GM12878 (cell line): ENCODE data around the gene AQP7. TPM values are rescaled to one million over a fixed set of nuclear protein-coding genes. Genes with fewer than 3 reads are reported as not detected.

Experiments
- ATF3 ChIP-seq: IDR thresholded peaks from 2 replicates; pipeline ENCODE4 v1.6.1; 2011; ENCODE audit warnings: low read depth, mild to moderate bottlenecking, low read length, moderate library complexity, borderline replicate concordance; ENCODE audit errors: extremely low read depth
- GATAD2B ChIP-seq: fragments of 450-650 bp; conservative IDR thresholded peaks from 2 replicates; pipeline ENCODE4 v1.6.1; 2017; ENCODE audit warnings: low read depth, mild to moderate bottlenecking, moderate library complexity
- SUPT20H ChIP-seq: IDR thresholded peaks from 2 replicates; pipeline ENCODE4 v1.6.1; 2011; ENCODE audit warnings: low read depth, mild to moderate bottlenecking, low read length, moderate library complexity, borderline replicate concordance; ENCODE audit not compliant: control insufficient read depth
- ZBTB11 ChIP-seq: fragments of 450-650 bp; formaldehyde crosslinking; IDR thresholded peaks from 2 replicates; pipeline ENCODE4 v1.5.0; 2022; ENCODE audit warnings: mild to moderate bottlenecking, missing genetic modification characterization
- polyA plus RNA-seq, 11 experiments: library from polyadenylated mRNA; depleted of rRNA in 4 of 11; unstranded in 6 of 11; stranded (reverse) in 5 of 11; fragments of >200 nt; fragmentation: Nextera tagmentation in 4 of 11; fragmentation: Illumina TruSeq in 1 of 11; extraction: Ambion mirVana in 4 of 11; extraction: Trizol in 1 of 11; gene quantifications; 1 replicate in 1 of 11; 2 replicates in 10 of 11; pipeline versions ENCODE4 v1.2.1 to v1.2.3, GENCODE V29; 2011 to 2016; ENCODE audit warnings: inconsistent platforms in 2 of 11, missing spikeins in 2 of 11, low read depth in 1 of 11
- total RNA-seq, 4 experiments: library from RNA; depleted of rRNA in 3 of 4; stranded (reverse); fragments of >200 nt in 3 of 4; fragmentation: Illumina TruSeq in 1 of 4; extraction: Trizol in 1 of 4; gene quantifications; 2 replicates each; pipeline versions ENCODE4 v1.2.1 to v1.2.3, GENCODE V29; 2013 to 2021
- TF ChIP-seq, protein P1 (sequence below): IDR thresholded peaks from 2 replicates; pipeline ENCODE4 v1.6.1; 2012; ENCODE audit warnings: improper control_type of control experiment, low read depth, low read length; ENCODE audit not compliant: insufficient replicate concordance

Gene AQP7
- total and polyA plus RNA-seq, 10 of the 15 experiments (the other 5 are each of a cell fraction or from before 2014, with no cell fraction given) = 0.04 to 0.18 (median 0.04) TPM; not detected in 7

DNA sequence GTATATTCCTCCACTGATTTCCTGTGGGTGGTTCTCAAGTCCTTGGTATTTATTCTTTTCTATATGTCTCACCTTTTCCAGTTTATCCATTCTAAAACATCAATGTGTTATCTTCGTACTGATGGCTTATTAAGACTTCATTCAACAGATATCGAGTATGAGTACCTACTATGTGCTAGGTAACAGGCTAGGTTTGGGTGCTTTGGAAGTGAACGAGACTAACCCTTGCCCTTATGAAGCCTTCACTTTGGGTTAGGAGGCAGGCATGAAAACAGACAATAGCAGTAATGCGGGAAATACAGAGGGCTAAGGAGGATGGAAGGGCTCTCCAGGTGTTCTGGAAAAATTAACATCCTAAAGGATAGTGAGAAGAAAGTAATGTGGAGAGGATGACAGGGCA, 53.4 kb downstream of the AQP7 start (continued):
- no peak for TF ChIP-seq SUPT20H
- TF ChIP-seq ZBTB11 (CRISPR knock-in tag) = no peak
- no peak for TF ChIP-seq GATAD2B
- TF ChIP-seq, protein P1, sequence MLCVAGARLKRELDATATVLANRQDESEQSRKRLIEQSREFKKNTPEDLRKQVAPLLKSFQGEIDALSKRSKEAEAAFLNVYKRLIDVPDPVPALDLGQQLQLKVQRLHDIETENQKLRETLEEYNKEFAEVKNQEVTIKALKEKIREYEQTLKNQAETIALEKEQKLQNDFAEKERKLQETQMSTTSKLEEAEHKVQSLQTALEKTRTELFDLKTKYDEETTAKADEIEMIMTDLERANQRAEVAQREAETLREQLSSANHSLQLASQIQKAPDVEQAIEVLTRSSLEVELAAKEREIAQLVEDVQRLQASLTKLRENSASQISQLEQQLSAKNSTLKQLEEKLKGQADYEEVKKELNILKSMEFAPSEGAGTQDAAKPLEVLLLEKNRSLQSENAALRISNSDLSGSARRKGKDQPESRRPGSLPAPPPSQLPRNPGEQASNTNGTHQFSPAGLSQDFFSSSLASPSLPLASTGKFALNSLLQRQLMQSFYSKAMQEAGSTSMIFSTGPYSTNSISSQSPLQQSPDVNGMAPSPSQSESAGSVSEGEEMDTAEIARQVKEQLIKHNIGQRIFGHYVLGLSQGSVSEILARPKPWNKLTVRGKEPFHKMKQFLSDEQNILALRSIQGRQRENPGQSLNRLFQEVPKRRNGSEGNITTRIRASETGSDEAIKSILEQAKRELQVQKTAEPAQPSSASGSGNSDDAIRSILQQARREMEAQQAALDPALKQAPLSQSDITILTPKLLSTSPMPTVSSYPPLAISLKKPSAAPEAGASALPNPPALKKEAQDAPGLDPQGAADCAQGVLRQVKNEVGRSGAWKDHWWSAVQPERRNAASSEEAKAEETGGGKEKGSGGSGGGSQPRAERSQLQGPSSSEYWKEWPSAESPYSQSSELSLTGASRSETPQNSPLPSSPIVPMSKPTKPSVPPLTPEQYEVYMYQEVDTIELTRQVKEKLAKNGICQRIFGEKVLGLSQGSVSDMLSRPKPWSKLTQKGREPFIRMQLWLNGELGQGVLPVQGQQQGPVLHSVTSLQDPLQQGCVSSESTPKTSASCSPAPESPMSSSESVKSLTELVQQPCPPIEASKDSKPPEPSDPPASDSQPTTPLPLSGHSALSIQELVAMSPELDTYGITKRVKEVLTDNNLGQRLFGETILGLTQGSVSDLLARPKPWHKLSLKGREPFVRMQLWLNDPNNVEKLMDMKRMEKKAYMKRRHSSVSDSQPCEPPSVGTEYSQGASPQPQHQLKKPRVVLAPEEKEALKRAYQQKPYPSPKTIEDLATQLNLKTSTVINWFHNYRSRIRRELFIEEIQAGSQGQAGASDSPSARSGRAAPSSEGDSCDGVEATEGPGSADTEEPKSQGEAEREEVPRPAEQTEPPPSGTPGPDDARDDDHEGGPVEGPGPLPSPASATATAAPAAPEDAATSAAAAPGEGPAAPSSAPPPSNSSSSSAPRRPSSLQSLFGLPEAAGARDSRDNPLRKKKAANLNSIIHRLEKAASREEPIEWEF = no peak
- no peak for TF ChIP-seq ATF3
